Tibial nerve (tissue), 3 donors: ENCODE measurements around the gene B9D1.

Source experiments
- POLR2A ChIP-seq, 2 donors: fragments of 450-650 bp; IDR thresholded peaks; one replicate each; pipeline ENCODE4 v1.6.1; 2017; ENCODE audit warnings: antibody characterized with exemption in 2 of 2, mild to moderate bottlenecking in 2 of 2, moderate library complexity in 2 of 2
- TF ChIP-seq, protein P1 (sequence below), 5 experiments: fragments of 200-600 bp in 3 of 5; fragments of 450-650 bp in 2 of 5; sonication (generic) in 3 of 5; IDR thresholded peaks; one replicate each; pipeline ENCODE4 v1.5.1; 2016 to 2019; ENCODE audit warnings: antibody characterized with exemption in 5 of 5, mild to moderate bottlenecking in 3 of 5, moderate library complexity in 2 of 5

GRCh38 chr17:19313746-19314651 is 48.5 kb downstream of the B9D1 start:
- TF ChIP-seq, protein P1, sequence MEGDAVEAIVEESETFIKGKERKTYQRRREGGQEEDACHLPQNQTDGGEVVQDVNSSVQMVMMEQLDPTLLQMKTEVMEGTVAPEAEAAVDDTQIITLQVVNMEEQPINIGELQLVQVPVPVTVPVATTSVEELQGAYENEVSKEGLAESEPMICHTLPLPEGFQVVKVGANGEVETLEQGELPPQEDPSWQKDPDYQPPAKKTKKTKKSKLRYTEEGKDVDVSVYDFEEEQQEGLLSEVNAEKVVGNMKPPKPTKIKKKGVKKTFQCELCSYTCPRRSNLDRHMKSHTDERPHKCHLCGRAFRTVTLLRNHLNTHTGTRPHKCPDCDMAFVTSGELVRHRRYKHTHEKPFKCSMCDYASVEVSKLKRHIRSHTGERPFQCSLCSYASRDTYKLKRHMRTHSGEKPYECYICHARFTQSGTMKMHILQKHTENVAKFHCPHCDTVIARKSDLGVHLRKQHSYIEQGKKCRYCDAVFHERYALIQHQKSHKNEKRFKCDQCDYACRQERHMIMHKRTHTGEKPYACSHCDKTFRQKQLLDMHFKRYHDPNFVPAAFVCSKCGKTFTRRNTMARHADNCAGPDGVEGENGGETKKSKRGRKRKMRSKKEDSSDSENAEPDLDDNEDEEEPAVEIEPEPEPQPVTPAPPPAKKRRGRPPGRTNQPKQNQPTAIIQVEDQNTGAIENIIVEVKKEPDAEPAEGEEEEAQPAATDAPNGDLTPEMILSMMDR (IDR thresholded peaks at IDR 0.05): no peak
- no peak for TF ChIP-seq POLR2A (IDR thresholded peaks at IDR 0.05)
